Adrenal gland (tissue), 12 donors: ENCODE measurements around the gene JAZF1. TPM values are rescaled to one million over a fixed set of nuclear protein-coding genes. Genes with fewer than 3 reads are reported as not detected.

Experiments used
- DNase-seq, 7 donors: peaks; one replicate each; pipeline ENCODE4 v3.0.0-alpha.2; 2019 to 2020
- H3K27ac ChIP-seq, 5 donors: fragments of 200-600 bp; sonication (generic) in 4 of 5; 1 replicate in 3 of 5; 2 replicates in 2 of 5; pipeline versions ENCODE4 v1.5.1 to v1.8.0; 2016 to 2020; ENCODE audit warnings: mild to moderate bottlenecking in 1 of 5
- H3K27me3 ChIP-seq: fragments of 200-600 bp; 2 replicates; pipeline ENCODE4 v1.8.0; 2021
- H3K36me3 ChIP-seq, 2 donors: fragments of 200-600 bp; replicated peaks in 1 of 2; 1 replicate in 1 of 2; 2 replicates in 1 of 2; pipeline versions ENCODE4 v1.5.1 to v1.8.0; 2018 to 2022
- H3K4me1 ChIP-seq, 2 donors: fragments of 200-600 bp; replicated peaks in 1 of 2; 1 replicate in 1 of 2; 2 replicates in 1 of 2; pipeline versions ENCODE4 v1.5.1 to v1.8.0; 2018 to 2021
- H3K4me3 ChIP-seq, 4 donors: fragments of 200-600 bp; sonication (generic) in 3 of 4; one replicate each; pipeline ENCODE4 v1.5.1; 2016 to 2018
- H3K9me3 ChIP-seq, 3 donors: fragments of 200-600 bp; sonication (generic) in 1 of 3; replicated peaks in 1 of 3; 1 replicate in 2 of 3; 2 replicates in 1 of 3; pipeline versions ENCODE4 v1.5.1 to v1.8.0; 2016 to 2021
- POLR2A ChIP-seq, 2 donors: fragments of 450-650 bp; IDR thresholded peaks; one replicate each; pipeline ENCODE4 v1.6.1; 2017; ENCODE audit warnings: antibody characterized with exemption in 2 of 2, mild to moderate bottlenecking in 2 of 2, moderate library complexity in 1 of 2
- WGBS, 4 donors: extraction: QIAGEN DNeasy Blood & Tissue Kit in 2 of 4; methylation state at CpG; one replicate each; pipeline versions ENCODE4 v1.1.5 to v1.1.7; 2013 to 2017; 5-methylcytosine and 5-hydroxymethylcytosine counted together
- intact Hi-C, 2 donors: fragments of 100-400 bp; cut with DNase I; formaldehyde crosslinking; loops; one replicate each; pipeline versions ENCODE4 v1.14.1 to v1.15.0; 2022 to 2023
- polyA plus RNA-seq, 3 donors: library from polyadenylated mRNA; stranded (reverse); fragments of 200-250 nt in 2 of 3; fragments of 350-450 nt in 1 of 3; fragmentation: Illumina TruSeq in 1 of 3; extraction: RNeasy Lipid Tissue Mini Kit (QIAGEN cat#74804) in 1 of 3; gene quantifications; one replicate each; pipeline ENCODE4 v1.2.3, GENCODE V29; 2013 to 2014
- total RNA-seq, 9 donors: library from RNA; depleted of rRNA in 4 of 9; stranded (reverse); fragments of >200 nt in 4 of 9; fragments of 120-200 nt in 1 of 9; fragmentation: NEBNext Ultra II Directional in 1 of 9; extraction: Animal tissue kit (Norgen Biotek cat#: 25700) in 1 of 9; gene quantifications; one replicate each; pipeline versions ENCODE4 v1.1.0 to v1.2.4, GENCODE V29; 2013 to 2023
- TF ChIP-seq, protein P1 (sequence below), 6 experiments: fragments of 450-650 bp in 4 of 6; fragments of 200-600 bp in 2 of 6; sonication (generic) in 1 of 6; IDR thresholded peaks; 1 replicate in 5 of 6; 2 replicates in 1 of 6; pipeline versions ENCODE4 v1.5.1 to v1.8.0; 2016 to 2021; ENCODE audit warnings: antibody characterized with exemption in 6 of 6, mild to moderate bottlenecking in 2 of 6, moderate library complexity in 1 of 6
- donor health status: healthy with polysubstance abuse.
- donor health status: Bipolar disorder and iron deficiency.
- donor health status: DM: yes; HTN: yes; CAD: no.
- donor health status: DM: no; HTN: no; CAD: no.
- donor health status: DM: no; HTN: no; CAD: no.
- donor health status: DM: yes; HTN: yes; CAD: no.

JAZF1 gene
- total and polyA plus RNA-seq, 12 donors = 18.5 to 192 (median 96.3) TPM

DNA sequence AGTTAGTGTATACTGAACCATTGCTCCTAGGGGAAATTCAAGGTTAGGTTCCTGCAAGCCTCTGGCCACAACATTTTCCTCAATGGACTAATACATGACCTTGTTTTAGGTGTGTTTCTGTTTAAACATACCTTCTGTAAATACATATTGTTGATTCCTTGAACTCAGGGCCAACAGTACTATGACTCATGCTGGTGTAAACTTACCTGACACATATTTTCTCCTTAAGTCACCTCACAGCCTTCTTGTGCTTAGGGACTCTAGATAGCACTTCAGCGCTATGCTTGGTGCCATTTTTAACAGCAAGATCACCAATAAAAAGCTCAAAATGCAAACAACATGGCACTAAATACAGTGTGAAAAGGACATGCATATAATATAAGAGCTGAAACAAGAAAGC is 264.2 kb downstream of the JAZF1 start:
- Histone ChIP-seq H3K9me3 (no peaks in the 10 kb centered on the region), H3K4me1 (peaks cover 0 to 6% of the 10 kb centered on the region in 2 donors), H3K27ac (no peak overlapping the region), H3K4me3 (no peak overlapping the region), H3K36me3 (no peaks in the 10 kb centered on the region), H3K27me3 (no peaks in the 10 kb centered on the region)
- DNase-seq = no peak
- intact Hi-C loops = no loop called here
- 94 to 100% (median 99%) methylated on average over 1 of the region's 1 CpG for WGBS, 4 donors
- TF ChIP-seq, protein P1, sequence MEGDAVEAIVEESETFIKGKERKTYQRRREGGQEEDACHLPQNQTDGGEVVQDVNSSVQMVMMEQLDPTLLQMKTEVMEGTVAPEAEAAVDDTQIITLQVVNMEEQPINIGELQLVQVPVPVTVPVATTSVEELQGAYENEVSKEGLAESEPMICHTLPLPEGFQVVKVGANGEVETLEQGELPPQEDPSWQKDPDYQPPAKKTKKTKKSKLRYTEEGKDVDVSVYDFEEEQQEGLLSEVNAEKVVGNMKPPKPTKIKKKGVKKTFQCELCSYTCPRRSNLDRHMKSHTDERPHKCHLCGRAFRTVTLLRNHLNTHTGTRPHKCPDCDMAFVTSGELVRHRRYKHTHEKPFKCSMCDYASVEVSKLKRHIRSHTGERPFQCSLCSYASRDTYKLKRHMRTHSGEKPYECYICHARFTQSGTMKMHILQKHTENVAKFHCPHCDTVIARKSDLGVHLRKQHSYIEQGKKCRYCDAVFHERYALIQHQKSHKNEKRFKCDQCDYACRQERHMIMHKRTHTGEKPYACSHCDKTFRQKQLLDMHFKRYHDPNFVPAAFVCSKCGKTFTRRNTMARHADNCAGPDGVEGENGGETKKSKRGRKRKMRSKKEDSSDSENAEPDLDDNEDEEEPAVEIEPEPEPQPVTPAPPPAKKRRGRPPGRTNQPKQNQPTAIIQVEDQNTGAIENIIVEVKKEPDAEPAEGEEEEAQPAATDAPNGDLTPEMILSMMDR (IDR thresholded peaks at IDR 0.05) = no peak
- no peak for TF ChIP-seq POLR2A (IDR thresholded peaks at IDR 0.05)

DNA sequence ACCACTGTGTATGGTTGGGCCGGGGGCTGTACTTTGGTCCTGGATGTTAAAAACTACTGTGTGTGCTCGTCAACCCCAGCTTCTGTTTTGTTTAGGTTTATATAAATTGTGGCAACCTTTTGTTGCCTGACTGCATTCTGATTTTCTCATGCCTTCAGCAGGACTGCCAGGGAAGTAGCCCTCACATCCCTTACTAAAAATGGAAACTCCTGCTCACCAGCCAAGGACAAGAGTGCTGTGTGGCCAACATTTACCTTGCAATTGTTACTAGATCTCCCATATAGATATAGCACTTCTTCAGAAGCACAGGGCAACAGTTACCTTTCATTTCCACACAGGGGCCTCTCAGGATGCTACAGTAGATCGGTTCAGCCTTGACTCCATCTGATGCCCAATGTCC is 266.2 kb downstream of the JAZF1 start:
- TF ChIP-seq POLR2A (IDR thresholded peaks at IDR 0.05) = no peak
- TF ChIP-seq, protein P1 (IDR thresholded peaks at IDR 0.05) = no peak
- no peak for DNase-seq
- no peaks in the 10 kb centered on the region for H3K4me1 ChIP-seq
- H3K27ac ChIP-seq = no peak overlapping the region
- 92 to 97% (median 94%) methylated on average over 3 of the region's 3 CpGs for WGBS, 4 donors
- H3K4me3 ChIP-seq = no peak overlapping the region
- H3K36me3 ChIP-seq = no peaks in the 10 kb centered on the region
- intact Hi-C loops = no loop called here
- no peaks in the 10 kb centered on the region for H3K27me3 ChIP-seq
- no peaks in the 10 kb centered on the region for H3K9me3 ChIP-seq

DNA sequence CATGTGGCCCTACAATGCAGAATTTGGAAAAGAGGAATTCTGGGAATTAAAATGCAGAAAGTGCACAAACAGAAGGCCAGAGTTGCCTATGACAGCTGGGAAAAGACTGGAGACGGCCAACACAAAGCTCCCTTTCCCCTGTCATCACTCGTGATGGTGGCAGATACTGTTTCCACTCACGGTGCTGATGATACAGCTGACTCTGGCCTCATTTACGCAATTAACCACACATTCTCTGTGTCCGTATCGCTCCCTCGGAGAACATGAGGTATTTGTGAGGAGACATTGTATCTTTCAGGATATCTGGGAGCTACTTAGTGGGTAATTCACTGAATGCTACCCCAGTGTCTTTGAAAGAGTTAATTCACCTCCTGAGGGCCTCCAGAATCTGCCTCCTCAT is 267.8 kb downstream of the JAZF1 start:
- TF ChIP-seq, protein P1 (IDR thresholded peaks at IDR 0.05) = no peak
- TF ChIP-seq POLR2A (IDR thresholded peaks at IDR 0.05) = no peak
- WGBS, 4 donors = 90 to 98% (median 94%) methylated on average over 7 of the region's 7 CpGs
- Histone ChIP-seq H3K4me3 (no peak overlapping the region), H3K27me3 (no peaks in the 10 kb centered on the region), H3K36me3 (no peaks in the 10 kb centered on the region), H3K27ac (no peak overlapping the region), H3K9me3 (no peaks in the 10 kb centered on the region), H3K4me1 (no peaks in the 10 kb centered on the region)
- intact Hi-C loops = no loop called here
- DNase-seq = no peak

DNA sequence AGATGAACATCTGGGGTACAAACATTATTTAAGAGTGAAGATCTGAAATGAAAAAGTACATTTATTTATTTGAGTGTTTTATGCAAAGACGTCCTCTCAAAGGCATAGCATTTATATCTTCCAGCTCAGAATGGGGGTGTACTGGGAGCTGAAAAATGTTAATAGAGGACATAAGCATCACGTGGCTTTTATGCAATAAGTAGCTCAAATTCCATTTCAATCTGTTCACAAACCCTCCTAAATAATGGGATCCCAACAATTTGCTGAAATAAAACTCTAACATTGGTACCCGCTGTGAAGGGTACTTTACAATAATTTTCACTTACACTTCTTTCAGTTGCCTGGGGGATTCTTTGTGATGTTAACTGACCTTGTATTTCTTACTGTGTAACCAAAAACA is 268.7 kb downstream of the JAZF1 start:
- Histone ChIP-seq H3K9me3 (no peaks in the 10 kb centered on the region), H3K4me3 (no peak overlapping the region), H3K4me1 (no peaks in the 10 kb centered on the region), H3K27me3 (no peaks in the 10 kb centered on the region), H3K27ac (no peak overlapping the region), H3K36me3 (no peaks in the 10 kb centered on the region)
- no peak for TF ChIP-seq POLR2A (IDR thresholded peaks at IDR 0.05)
- TF ChIP-seq, protein P1 (IDR thresholded peaks at IDR 0.05) = no peak
- DNase-seq = no peak
- intact Hi-C loops = no loop called here
- WGBS, 4 donors = 89 to 97% (median 94%) methylated on average over 3 of the region's 3 CpGs
